ENCODE measurements around the gene NPBWR2.

Gene NPBWR2

DNA sequence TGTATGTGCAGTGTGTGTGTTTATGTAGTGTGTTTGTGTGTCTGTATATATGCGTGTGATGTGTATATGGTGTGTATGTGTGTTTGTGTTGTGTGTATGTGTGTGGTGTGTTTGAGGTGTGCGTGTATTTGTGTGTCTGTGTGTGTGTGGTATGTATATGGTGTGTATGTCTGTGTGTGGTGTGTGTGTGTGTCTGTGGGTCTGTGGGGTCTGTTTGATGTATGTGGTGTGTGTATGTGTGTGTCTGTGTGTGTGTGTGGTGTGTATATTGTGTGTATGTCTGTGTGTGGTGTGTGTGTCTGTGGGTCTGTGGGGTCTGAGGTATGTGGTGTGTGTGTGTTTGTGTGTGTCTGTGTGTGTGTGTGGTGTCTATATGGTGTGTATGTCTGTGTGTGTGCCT, 46.0 kb upstream of the NPBWR2 start:
- no peak overlapping the region for H3K4me3 ChIP-seq (ENCODE audit: low read depth, low read length)
- DNase-seq (ENCODE audit: low read depth) = no peak
- TF ChIP-seq, protein P1, sequence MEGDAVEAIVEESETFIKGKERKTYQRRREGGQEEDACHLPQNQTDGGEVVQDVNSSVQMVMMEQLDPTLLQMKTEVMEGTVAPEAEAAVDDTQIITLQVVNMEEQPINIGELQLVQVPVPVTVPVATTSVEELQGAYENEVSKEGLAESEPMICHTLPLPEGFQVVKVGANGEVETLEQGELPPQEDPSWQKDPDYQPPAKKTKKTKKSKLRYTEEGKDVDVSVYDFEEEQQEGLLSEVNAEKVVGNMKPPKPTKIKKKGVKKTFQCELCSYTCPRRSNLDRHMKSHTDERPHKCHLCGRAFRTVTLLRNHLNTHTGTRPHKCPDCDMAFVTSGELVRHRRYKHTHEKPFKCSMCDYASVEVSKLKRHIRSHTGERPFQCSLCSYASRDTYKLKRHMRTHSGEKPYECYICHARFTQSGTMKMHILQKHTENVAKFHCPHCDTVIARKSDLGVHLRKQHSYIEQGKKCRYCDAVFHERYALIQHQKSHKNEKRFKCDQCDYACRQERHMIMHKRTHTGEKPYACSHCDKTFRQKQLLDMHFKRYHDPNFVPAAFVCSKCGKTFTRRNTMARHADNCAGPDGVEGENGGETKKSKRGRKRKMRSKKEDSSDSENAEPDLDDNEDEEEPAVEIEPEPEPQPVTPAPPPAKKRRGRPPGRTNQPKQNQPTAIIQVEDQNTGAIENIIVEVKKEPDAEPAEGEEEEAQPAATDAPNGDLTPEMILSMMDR (IDR thresholded peaks at IDR 0.05; ENCODE audit: insufficient read depth, low read depth, low read length, missing control alignments) = no peak

DNA sequence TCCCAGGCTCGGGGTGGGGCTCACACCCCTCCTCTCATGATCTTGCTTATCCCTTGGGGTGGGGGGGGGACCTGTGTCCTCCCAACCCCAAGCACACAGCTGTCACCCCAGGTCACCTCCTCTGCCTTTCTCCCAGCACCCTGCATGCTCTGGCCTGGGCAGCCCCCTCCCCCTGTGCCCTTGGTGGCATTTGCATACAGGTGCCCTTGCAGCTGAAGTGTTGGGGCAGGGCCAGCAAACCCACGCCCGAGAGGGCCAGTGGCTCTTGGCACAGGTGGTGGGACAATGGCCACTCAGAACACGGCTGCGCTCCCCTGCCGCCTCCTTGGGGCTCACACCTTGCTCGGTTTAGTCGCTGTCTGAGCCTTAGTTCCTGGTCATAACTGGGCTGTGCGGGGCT, 45.5 kb upstream of the NPBWR2 start:
- no peak overlapping the region for H3K4me3 ChIP-seq (ENCODE audit: low read depth, low read length)
- DNase-seq (ENCODE audit: low read depth) = no peak
- TF ChIP-seq, protein P1 (IDR thresholded peaks at IDR 0.05; ENCODE audit: insufficient read depth, low read depth, low read length, missing control alignments) = no peak

DNA sequence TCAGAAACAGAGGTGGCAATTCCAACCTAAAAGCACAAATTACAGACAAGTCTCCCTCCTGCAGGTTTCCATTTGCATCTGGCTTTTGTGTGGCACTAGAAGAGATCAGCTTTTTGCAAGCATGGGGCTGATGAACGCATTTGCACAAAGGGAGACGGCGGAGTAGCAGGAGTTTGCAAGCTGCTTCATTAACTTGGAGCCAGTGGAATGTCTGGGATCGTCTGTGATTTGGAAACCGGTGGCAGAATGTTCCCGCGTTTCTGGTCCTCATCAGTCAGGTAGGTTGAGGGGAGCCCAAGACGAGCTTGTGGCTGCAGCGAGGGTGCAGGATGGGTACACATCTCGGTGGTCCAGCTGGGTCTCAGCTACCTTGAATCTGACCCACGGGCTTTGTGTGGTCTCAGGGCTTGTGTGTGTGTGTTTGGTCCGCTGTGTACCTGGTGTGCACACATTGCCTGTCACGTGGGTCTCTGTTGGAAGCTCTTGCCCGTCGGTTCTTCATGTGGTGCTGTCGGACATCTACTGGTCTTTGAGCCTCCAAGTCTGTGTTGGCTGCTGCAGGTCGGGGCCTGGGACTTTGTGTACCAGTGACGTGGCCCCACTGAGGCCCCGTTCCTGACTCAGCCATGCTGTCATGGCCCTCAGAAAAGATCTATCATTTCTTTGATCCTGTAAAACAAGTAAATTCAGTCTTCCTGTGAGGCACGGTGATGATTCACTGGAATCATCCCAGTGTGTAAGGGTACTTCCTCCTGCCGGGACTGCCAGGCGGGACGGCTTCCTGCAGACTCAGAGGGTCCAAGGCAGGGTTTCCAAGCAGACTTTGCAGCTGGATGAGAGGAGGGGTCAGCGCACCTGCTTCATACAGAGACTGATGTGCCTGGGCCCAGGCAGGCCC, 44.5 kb upstream of the NPBWR2 start:
- no peak for DNase-seq (ENCODE audit: low read depth)
- H3K4me3 ChIP-seq (ENCODE audit: low read depth, low read length) = no peak overlapping the region
- TF ChIP-seq, protein P1 (IDR thresholded peaks at IDR 0.05; ENCODE audit: insufficient read depth, low read depth, low read length, missing control alignments) = no peak

DNA sequence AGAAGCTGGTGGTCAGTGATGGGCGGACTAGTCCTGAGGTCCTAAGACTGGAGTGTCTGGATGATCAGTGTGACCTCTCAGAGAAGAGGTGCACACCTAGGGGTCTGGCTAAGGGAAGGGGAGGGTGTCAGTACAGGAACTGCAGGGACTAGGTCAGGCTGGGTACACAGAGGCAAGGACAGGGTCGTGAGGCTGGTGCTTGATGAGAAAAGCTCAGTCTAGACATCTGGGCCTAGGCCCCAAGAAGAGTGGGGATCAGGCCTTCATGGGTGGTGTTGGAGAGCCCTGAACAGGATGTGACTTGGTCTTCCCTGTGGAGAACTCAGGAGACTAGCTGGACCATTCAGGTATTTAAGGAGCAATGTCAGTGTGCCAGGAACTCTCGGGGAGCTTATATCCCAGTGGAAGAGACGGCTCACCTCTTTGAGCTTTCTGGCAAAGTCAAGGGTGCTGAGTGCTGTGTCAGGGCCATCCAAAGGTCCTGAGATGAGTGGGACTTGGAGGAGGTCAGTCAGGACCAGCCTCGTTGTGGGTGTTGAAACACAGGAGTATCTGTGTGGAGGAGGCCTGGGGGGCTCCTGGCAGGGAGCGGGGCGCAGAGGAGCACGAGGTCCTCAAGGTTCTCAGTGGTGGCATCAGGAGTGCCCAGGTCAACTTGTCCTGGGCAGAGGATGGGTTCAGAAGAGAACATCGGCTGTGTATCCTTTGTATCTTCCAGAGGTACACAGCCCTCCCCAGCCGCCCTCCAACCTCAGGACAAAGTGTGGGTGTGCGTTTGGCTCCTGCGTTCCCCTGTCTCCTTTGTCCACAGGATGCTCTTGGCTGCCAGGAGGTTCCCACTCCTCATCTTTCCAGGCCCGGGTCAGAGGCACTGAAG, 43.6 kb upstream of the NPBWR2 start:
- TF ChIP-seq, protein P1 (IDR thresholded peaks at IDR 0.05; ENCODE audit: insufficient read depth, low read depth, low read length, missing control alignments) = no peak
- no peak for DNase-seq (ENCODE audit: low read depth)
- no peak overlapping the region for H3K4me3 ChIP-seq (ENCODE audit: low read depth, low read length)

DNA sequence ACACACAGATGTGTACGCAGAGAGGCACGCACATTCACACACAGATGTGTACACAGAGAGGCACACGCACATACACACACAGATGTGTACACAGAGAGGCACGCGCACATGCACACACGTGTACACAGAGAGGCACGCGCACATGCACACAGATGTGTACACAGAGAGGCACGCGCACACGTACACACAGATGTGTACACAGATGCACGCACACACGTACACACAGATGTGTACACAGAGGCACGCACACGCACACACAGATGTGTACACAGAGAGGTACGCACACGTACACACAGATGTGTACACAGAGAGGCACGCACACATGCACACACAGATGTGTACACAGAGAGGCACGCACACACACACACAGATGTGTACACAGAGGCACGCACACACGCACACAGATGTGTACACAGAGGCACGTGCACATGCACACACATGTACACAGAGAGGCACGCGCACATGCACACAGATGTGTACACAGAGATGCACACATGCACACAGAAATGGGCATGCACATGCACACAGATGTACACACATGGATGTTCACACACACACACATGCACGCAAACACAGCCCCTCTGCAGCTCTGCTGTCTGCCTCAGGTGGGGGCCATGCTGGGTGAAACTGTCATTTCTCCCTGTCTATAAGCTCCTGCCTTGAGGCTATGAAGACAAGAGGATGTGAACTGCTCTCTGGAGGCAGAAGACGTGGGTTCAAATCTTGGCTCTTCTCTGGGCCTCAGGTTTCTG, 42.6 kb upstream of the NPBWR2 start:
- no peak overlapping the region for H3K4me3 ChIP-seq (ENCODE audit: low read depth, low read length)
- TF ChIP-seq, protein P1 (IDR thresholded peaks at IDR 0.05; ENCODE audit: insufficient read depth, low read depth, low read length, missing control alignments) = no peak
- no peak for DNase-seq (ENCODE audit: low read depth)

DNA sequence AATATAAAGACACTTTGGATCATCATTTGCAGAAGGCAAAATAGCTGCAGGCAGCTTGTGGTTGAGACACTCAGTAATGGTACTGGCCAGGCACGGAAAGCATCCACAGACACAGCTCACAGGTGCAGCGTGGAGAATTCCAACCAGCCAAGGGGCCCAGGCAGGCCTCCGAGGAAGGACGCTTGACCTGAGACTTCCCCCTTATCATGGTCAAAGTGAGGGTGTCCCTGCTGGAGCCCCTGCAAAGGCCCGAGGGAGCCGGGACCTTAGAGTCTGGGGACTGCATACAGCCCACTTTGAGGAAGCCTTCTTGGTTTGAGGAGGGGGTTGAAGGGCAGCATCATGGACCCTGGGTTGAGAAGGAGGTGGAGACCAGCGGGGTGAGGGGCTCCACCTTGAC, 41.8 kb upstream of the NPBWR2 start:
- DNase-seq (ENCODE audit: low read depth) = no peak
- no peak overlapping the region for H3K4me3 ChIP-seq (ENCODE audit: low read depth, low read length)
- TF ChIP-seq, protein P1 (IDR thresholded peaks at IDR 0.05; ENCODE audit: insufficient read depth, low read depth, low read length, missing control alignments) = no peak

Data from GM12865 (cell line).